HCT116 (cell line): ENCODE results near the gene COL5A2. TPM values are rescaled to one million over a fixed set of nuclear protein-coding genes. Genes with fewer than 3 reads are reported as not detected.

Experiments
- ATAC-seq: fragments of 200-7000 bp; cut with Tn5 transposase; 2 replicates; pipeline ENCODE4 v1.9.1; 2020; ENCODE audit warnings: mild to moderate bottlenecking, moderate library complexity
- BruUV-seq: library from RNA; stranded (reverse); fragments of 400-500 nt; replicated peaks from 2 replicates; lab custom pipeline; 2021; lab: Mats Ljungman, UMichigan
- CTCF ChIA-PET: fragments of 300-600 bp; sonication (Branson Sonifier 250); formaldehyde crosslinking; loops from one replicate; lab custom pipeline; 2021; ENCODE audit warnings: antibody characterized with exemption; lab: Charles Lee
- POLR2A ChIA-PET: fragments of 300-600, 350-600 bp; sonication (Branson Sonifier 250); formaldehyde crosslinking; loops from one replicate; lab custom pipeline; 2021; ENCODE audit warnings: antibody characterized with exemption; lab: Charles Lee
- RAD21 ChIA-PET, 2 experiments: fragments of 300-600 bp; sonication (Branson Sonifier 250); formaldehyde crosslinking; loops; one replicate each; lab custom pipeline; 2023; ENCODE audit warnings: low total read pairs in 2 of 2; ENCODE audit not compliant: uncharacterized antibody in 2 of 2, unreplicated experiment in 2 of 2, low non-redundant PET in 1 of 2; lab: Charles Lee
- DNase-seq: peaks from one replicate; pipeline ENCODE4 v3.0.0-alpha.2; 2010; ENCODE audit warnings: low read depth, low spot score
- H2AFZ ChIP-seq: fragments of 200-600 bp; shearing (Covaris generic), sonication (generic); 2 replicates; pipeline ENCODE4 v1.6.1; 2017; ENCODE audit warnings: low read depth, mixed run types, mixed read lengths, antibody characterized with exemption, low read length; ENCODE audit not compliant: poor library complexity, severe bottlenecking
- H3K27ac ChIP-seq: 2 replicates; pipeline ENCODE4 v1.5.1; 2012; ENCODE audit warnings: low read depth, low read length
- H3K27me3 ChIP-seq: fragments of 200-600 bp; sonication (generic); 2 replicates; pipeline ENCODE4 v1.6.1; 2016; ENCODE audit warnings: mixed run types, low read length, mixed read lengths; ENCODE audit not compliant: insufficient read depth
- H3K36me3 ChIP-seq, 2 experiments: fragments of 200-500 bp in 1 of 2; fragments of 200-600 bp in 1 of 2; sonication (Bioruptor generic) in 1 of 2; sonication (generic) in 1 of 2; 2 replicates each; pipeline versions ENCODE4 v1.5.1 to v1.6.1; 2014 to 2016; ENCODE audit warnings: low read length in 2 of 2, inconsistent platforms in 1 of 2, mixed read lengths in 1 of 2, mixed run types in 1 of 2; ENCODE audit not compliant: insufficient read depth in 2 of 2, control insufficient read depth in 1 of 2
- H3K4me1 ChIP-seq, 2 experiments: fragments of 200-600 bp in 1 of 2; sonication (generic) in 1 of 2; 2 replicates each; pipeline versions ENCODE4 v1.5.1 to v1.6.1; 2012 to 2017; ENCODE audit warnings: low read length in 2 of 2, inconsistent platforms in 1 of 2, mild to moderate bottlenecking in 1 of 2, mixed read lengths in 1 of 2, mixed run types in 1 of 2, moderate library complexity in 1 of 2; ENCODE audit not compliant: insufficient read depth in 2 of 2, control insufficient read depth in 1 of 2
- H3K4me2 ChIP-seq: fragments of 200-600 bp; sonication (generic); 2 replicates; pipeline ENCODE4 v1.6.1; 2017; ENCODE audit warnings: mixed run types, low read length, mixed read lengths
- H3K4me3 ChIP-seq, 2 experiments: fragments of 200-600 bp in 1 of 2; sonication (generic) in 1 of 2; replicated peaks in 1 of 2; 2 replicates each; pipeline ENCODE4 v1.5.1; 2011 to 2016; ENCODE audit warnings: low read length in 2 of 2, control low read depth in 1 of 2, low read depth in 1 of 2, mild to moderate bottlenecking in 1 of 2, mixed read lengths in 1 of 2, mixed run types in 1 of 2
- H3K79me2 ChIP-seq: fragments of 200-600 bp; sonication (generic); 2 replicates; pipeline ENCODE4 v1.6.1; 2017; ENCODE audit warnings: mild to moderate bottlenecking, mixed run types, low read length, moderate library complexity, mixed read lengths; ENCODE audit not compliant: insufficient read depth
- H3K9ac ChIP-seq: fragments of 200-600 bp; sonication (generic); 2 replicates; pipeline ENCODE4 v1.6.1; 2016; ENCODE audit warnings: low read length, mixed read lengths
- H3K9me2 ChIP-seq: fragments of 200-600 bp; sonication (generic), shearing (Covaris generic); 2 replicates; pipeline ENCODE4 v1.6.1; 2017; ENCODE audit warnings: mixed run types, mild to moderate bottlenecking, moderate library complexity; ENCODE audit not compliant: insufficient read depth
- H3K9me3 ChIP-seq, 2 experiments: fragments of 200-500 bp in 1 of 2; fragments of 200-600 bp in 1 of 2; sonication (Bioruptor generic) in 1 of 2; sonication (generic) in 1 of 2; 2 replicates each; pipeline ENCODE4 v1.6.1; 2014 to 2017; ENCODE audit warnings: low read length in 2 of 2, mixed read lengths in 2 of 2, inconsistent platforms in 1 of 2, low read depth in 1 of 2, mild to moderate bottlenecking in 1 of 2, mixed run types in 1 of 2, moderate library complexity in 1 of 2; ENCODE audit not compliant: control insufficient read depth in 1 of 2, insufficient read depth in 1 of 2
- H4K20me1 ChIP-seq: fragments of 200-600 bp; sonication (generic), shearing (Covaris generic); 2 replicates; pipeline ENCODE4 v1.6.1; 2017; ENCODE audit warnings: mixed run types, mild to moderate bottlenecking, moderate library complexity; ENCODE audit not compliant: insufficient read depth
- EGR1 ChIP-seq: IDR thresholded peaks from 2 replicates; pipeline ENCODE4 v1.6.1; 2012; ENCODE audit warnings: low read depth
- ELF1 ChIP-seq: IDR thresholded peaks from 2 replicates; pipeline ENCODE4 v1.6.1; 2012; ENCODE audit warnings: low read depth, borderline replicate concordance
- FOSL1 ChIP-seq: IDR thresholded peaks from 2 replicates; pipeline ENCODE4 v1.6.1; 2012; ENCODE audit warnings: low read depth
- POLR2AphosphoS5 ChIP-seq: IDR thresholded peaks from 2 replicates; pipeline ENCODE4 v1.6.1; 2011; ENCODE audit warnings: mild to moderate bottlenecking, low read depth, low read length, moderate library complexity
- REST ChIP-seq: IDR thresholded peaks from 2 replicates; pipeline ENCODE4 v1.6.1; 2012; ENCODE audit warnings: low read depth
- TCF7L2 ChIP-seq: IDR thresholded peaks from 2 replicates; pipeline ENCODE4 v1.7.0; 2011; ENCODE audit warnings: borderline replicate concordance, inconsistent platforms; ENCODE audit not compliant: insufficient read depth, insufficient read length; ENCODE audit errors: extremely low read depth
- ZFX ChIP-seq: fragments of 450-650 bp; IDR thresholded peaks from 2 replicates; pipeline ENCODE4 v1.6.1; 2017
- intact Hi-C: fragments of 100-400 bp; cut with micrococcal nuclease; formaldehyde crosslinking; loops from 2 replicates; pipeline ENCODE4 v1.10.0; 2022
- total RNA-seq: library from RNA; stranded (reverse); gene quantifications from one replicate; pipeline ENCODE4 v1.2.1, GENCODE V29; 2021; ENCODE audit not compliant: unreplicated experiment
- TF ChIP-seq, protein P1 (sequence below): IDR thresholded peaks from 2 replicates; pipeline ENCODE4 v1.6.1; 2011; ENCODE audit warnings: mild to moderate bottlenecking, low read length, moderate library complexity; ENCODE audit not compliant: insufficient replicate concordance; ENCODE audit errors: extremely low read depth

The COL5A2 gene
- total RNA-seq, 1 experiment from 2014 or later: 2.3 TPM

GRCh38 chr2:189014449-189015138, 165.0 kb downstream of the COL5A2 start:
- Histone ChIP-seq H3K27ac (no peak overlapping the region), H3K79me2 (no peaks in the 10 kb centered on the region), H4K20me1 (no peaks in the 10 kb centered on the region), H3K36me3 (no peaks in the 10 kb centered on the region), H3K27me3 (no peaks in the 10 kb centered on the region), H3K9me2 (no peaks in the 10 kb centered on the region), H3K4me3 (no peak overlapping the region), H2AFZ (no peak overlapping the region), H3K9me3 (no peaks in the 10 kb centered on the region), H3K9ac (no peak overlapping the region), H3K4me2 (no peak overlapping the region), H3K4me1 (no peaks in the 10 kb centered on the region)
- ChIA-PET RAD21 (no interaction called here), CTCF (no interaction called here), POLR2A (no interaction called here)
- TF ChIP-seq TCF7L2: no peak
- DNase-seq (no peak), ATAC-seq (no peak)
- no TSS peak for BruUV-seq
- intact Hi-C loops: no loop called here

DNA sequence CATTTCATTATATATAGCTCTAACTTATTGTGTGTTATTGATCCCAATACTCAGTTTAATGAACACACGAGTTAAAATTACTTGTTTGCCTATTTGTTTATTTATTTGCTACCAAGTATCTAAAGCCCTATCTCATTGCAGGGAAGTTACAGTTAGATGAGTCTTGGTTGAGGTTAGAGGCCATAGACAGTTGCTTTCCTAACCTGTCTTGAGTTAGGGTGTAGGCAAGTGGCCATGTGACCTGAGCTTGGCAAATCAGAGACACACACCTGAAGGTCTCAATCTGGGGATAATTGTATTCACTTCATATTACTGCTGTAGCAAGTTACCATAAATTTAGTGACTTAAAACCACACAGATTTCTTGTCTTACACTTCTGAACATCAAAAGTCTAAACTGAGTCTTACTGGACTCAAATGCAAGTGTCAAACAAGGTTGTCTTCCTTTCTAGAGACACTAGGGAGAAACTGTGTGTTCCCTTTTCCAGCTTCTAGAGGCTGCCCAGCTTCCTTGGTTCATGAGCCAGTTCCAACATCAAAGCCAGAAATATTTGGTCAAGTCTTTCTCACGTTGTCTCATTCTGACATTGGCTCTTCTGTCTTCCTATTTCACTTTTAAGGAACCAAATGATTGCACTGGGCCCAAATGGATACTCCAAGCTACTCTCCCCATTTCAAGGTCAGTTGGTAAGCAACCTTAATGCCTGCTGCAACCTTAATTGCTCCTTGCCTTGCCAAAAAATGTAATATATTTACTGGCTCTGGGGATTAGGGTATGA, 165.7 kb downstream of the COL5A2 start:
- CTCF ChIA-PET: no interaction called here
- Histone ChIP-seq H3K4me2 (no peak overlapping the region), H3K4me3 (no peak overlapping the region), H2AFZ (no peak overlapping the region), H4K20me1 (no peaks in the 10 kb centered on the region), H3K9me2 (no peaks in the 10 kb centered on the region), H3K9ac (no peak overlapping the region), H3K4me1 (no peaks in the 10 kb centered on the region), H3K79me2 (no peaks in the 10 kb centered on the region), H3K27ac (no peak overlapping the region), H3K27me3 (no peaks in the 10 kb centered on the region), H3K36me3 (no peaks in the 10 kb centered on the region), H3K9me3 (no peaks in the 10 kb centered on the region)
- no peak for DNase-seq
- ATAC-seq: no peak
- RAD21 ChIA-PET: no interaction called here
- TF ChIP-seq EGR1 (no peak), FOSL1 (no peak), REST (no peak), ZFX (no peak), ELF1 (no peak), POLR2AphosphoS5 (no peak)
- TF ChIP-seq, protein P1, sequence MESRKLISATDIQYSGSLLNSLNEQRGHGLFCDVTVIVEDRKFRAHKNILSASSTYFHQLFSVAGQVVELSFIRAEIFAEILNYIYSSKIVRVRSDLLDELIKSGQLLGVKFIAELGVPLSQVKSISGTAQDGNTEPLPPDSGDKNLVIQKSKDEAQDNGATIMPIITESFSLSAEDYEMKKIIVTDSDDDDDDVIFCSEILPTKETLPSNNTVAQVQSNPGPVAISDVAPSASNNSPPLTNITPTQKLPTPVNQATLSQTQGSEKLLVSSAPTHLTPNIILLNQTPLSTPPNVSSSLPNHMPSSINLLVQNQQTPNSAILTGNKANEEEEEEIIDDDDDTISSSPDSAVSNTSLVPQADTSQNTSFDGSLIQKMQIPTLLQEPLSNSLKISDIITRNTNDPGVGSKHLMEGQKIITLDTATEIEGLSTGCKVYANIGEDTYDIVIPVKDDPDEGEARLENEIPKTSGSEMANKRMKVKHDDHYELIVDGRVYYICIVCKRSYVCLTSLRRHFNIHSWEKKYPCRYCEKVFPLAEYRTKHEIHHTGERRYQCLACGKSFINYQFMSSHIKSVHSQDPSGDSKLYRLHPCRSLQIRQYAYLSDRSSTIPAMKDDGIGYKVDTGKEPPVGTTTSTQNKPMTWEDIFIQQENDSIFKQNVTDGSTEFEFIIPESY: no peak
- intact Hi-C loops: no loop called here
- POLR2A ChIA-PET: no interaction called here
- BruUV-seq: no TSS peak
